HG03066 (cell line): Measurements from ENCODE around the gene COX6B2.
"Not testable (repeated sequence)": the region's sequence is repeated elsewhere in the genome, so short reads cannot be mapped to it uniquely, and the experiment has no call there.

Experiments used
- ATAC-seq: cut with Tn5 transposase; IDR thresholded peaks from one replicate; pipeline ENCODE4 v1.9.1; 2021; ENCODE audit warnings: low read depth; ENCODE audit not compliant: unreplicated experiment

COX6B2 gene

GRCh38 chr19:55354698-55355212, at the start of gene COX6B2:
Gene COX6B2, minus strand, starts transcription at chr19:55354719. Its CDS starts 198 bp downstream, at chr19:55354521.
- no peak for ATAC-seq

DNA sequence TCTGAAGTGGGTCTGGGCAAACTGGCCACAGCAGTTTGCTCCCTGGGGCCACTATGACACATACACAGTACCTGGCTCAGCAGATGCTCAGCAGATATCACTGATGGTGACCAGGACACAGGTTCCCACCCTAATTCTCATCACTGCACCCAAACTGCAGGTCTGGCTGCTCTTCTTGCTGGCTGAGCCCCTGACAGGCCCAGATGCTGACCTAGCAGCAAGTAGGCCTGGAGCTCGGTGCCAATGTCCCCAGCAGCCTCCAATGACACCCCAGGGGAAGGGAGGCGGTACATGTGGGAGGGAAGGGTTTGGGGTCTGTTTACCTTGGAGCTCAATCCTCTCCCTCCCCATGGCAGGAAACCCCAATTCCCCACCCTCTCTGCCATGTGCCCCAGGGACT, 48.0 kb upstream of the COX6B2 start:
- no peak for ATAC-seq

- ATAC-seq, result not testable (repeated sequence)
Measured at GRCh38 chr19:55401390-55401789, 46.9 kb upstream of the COX6B2 start.

GRCh38 chr19:55400281-55401087, 46.0 kb upstream of the COX6B2 start:
- no peak for ATAC-seq

GRCh38 chr19:55398200-55398925, 43.8 kb upstream of the COX6B2 start:
- no peak for ATAC-seq

- ATAC-seq, result no peak
Measured at GRCh38 chr19:55392820-55393761, 38.6 kb upstream of the COX6B2 start.

GRCh38 chr19:55391702-55392615, 37.4 kb upstream of the COX6B2 start:
- ATAC-seq, result no peak

GRCh38 chr19:55391191-55391670, 36.7 kb upstream of the COX6B2 start:
- ATAC-seq, result no peak

GRCh38 chr19:55390461-55390880, 36.0 kb upstream of the COX6B2 start:
- no peak for ATAC-seq

GRCh38 chr19:55389386-55390317, 35.1 kb upstream of the COX6B2 start:
- ATAC-seq, result no peak

GRCh38 chr19:55387736-55388497, 33.4 kb upstream of the COX6B2 start:
- ATAC-seq, result no peak

GRCh38 chr19:55386493-55386971, 32.0 kb upstream of the COX6B2 start:
- no peak for ATAC-seq

- ATAC-seq, result peak; percentile 56
Measured at GRCh38 chr19:55385724-55386492, 31.4 kb upstream of the COX6B2 start, which contains the start of gene RPL28. Gene RPL28, plus strand, starts transcription at chr19:55385932. Its CDS starts 426 bp downstream, at chr19:55386358.

DNA sequence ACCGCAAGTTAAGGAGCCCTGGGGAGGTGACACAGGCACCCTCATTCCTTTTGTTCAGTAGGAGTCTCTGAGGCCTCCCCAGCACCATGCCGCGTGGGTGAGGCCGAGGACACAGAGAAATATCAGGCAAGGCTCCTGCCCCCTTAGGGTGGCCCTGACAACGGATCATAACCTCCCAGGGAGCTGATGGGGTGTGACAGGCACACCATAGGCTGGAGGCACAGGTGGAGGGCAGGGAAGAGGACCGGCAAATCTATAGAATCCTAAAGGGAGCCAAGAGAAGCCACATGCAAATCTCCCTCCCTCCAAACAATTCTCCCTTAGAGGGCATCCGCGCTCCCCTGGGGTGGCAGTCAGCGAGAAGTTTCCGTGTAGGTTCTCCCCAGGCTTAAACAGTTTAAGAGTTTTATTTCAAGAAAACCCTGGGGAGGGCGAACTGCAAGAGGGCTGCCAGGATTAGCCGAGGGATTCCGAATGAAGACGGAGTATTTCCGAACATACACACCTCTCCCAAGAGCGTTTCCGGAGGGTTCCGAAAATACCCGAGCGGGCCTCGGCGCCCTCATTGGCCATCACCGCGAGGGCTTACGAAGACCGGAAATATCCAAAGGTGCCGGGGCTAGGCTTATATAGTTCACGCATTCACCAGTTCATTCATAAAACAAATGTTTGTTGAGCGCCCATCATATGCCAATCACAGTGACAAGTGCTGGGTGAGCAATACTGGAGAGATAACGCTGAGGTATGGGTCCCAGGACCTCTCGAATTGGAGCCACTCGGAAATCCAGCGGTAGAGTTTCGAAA, 30.6 kb upstream of the COX6B2 start:
- ATAC-seq, result peak; percentile 53

DNA sequence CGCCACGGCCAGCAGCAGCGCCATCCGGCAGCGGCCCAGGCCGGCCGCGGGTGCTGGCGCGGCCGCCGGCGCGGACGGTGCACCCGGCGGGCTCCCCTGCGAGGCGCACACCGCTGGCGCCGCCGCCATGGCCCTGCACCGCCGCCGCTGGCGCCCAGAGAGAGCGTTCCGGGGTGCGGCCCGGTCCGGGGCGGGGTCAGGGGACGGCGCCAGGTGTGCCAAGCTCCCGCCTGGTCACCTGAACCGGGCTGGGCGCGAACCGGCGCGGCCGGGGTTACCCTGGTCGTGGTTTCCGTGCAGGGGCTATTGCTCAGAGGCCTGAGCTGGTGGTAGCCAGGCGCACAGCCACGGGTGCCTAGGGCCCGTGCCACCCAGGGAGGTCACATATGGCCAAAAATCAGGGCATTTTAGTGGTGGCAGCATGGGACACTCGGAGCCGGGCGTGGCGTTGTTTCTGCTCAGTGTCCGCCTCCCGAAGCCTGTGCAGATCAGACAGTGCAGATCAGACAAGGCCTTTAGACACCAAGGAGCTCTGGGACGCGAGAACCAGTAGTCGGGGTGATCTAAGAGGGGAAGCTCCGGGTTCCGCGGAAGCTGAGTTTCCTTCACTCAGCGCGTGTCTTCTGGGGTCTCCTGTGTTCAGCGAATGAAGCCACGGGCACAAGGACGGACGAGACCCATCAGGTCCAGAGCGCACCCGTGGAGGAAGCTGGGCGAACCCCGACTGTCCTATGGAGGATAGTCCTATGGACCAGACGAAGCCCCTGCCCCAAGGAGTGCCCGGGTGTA, 29.8 kb upstream of the COX6B2 start, which contains the start of gene TMEM238:
Gene TMEM238, minus strand, starts transcription at position 162 of the 789 bp plus-strand sequence. Its CDS starts 33 bp downstream, at position 129.
- ATAC-seq, result no peak
